Spinal cord (tissue), 10 donors: ENCODE results near the gene RANBP9. TPM values are rescaled to one million over a fixed set of nuclear protein-coding genes. Genes with fewer than 3 reads are reported as not detected.

Experiments used
- DNase-seq, 6 donors: peaks; one replicate each; pipeline versions ENCODE4 v3.0.0 to v3.0.0-alpha.2; 2013 to 2015; ENCODE audit warnings: low spot score in 6 of 6, low read depth in 4 of 6
- H3K27ac ChIP-seq: one replicate; pipeline ENCODE4 v1.5.1; 2013; ENCODE audit warnings: low read depth, low read length, control low read depth
- H3K27me3 ChIP-seq: one replicate; pipeline ENCODE4 v1.6.1; 2013; ENCODE audit warnings: low read length; ENCODE audit not compliant: control insufficient read depth, insufficient read depth
- H3K36me3 ChIP-seq: one replicate; pipeline ENCODE4 v1.6.1; 2013; ENCODE audit warnings: low read length; ENCODE audit not compliant: control insufficient read depth, insufficient read depth
- H3K4me1 ChIP-seq: one replicate; pipeline ENCODE4 v1.6.1; 2013; ENCODE audit warnings: low read length; ENCODE audit not compliant: control insufficient read depth, insufficient read depth
- H3K4me3 ChIP-seq: one replicate; pipeline ENCODE4 v1.5.1; 2013; ENCODE audit warnings: low read depth, low read length, control low read depth
- H3K9me3 ChIP-seq: one replicate; pipeline ENCODE4 v1.6.1; 2013; ENCODE audit warnings: low read length; ENCODE audit not compliant: control insufficient read depth, insufficient read depth
- WGBS: methylation state at CpG from one replicate; pipeline ENCODE4 v1.1.5; 2013; ENCODE audit warnings: missing lambda C conversion rate; ENCODE audit not compliant: insufficient coverage; 5-methylcytosine and 5-hydroxymethylcytosine counted together
- polyA plus RNA-seq, 2 donors: library from polyadenylated mRNA; unstranded; fragments of 120-200 nt; gene quantifications; one replicate each; pipeline ENCODE4 v1.2.1, GENCODE V29; 2013; ENCODE audit not compliant: insufficient read length in 2 of 2
- total RNA-seq, 2 donors: library from RNA; depleted of rRNA in 1 of 2; stranded (reverse); fragments of 120-200 nt in 1 of 2; fragments of >200 nt in 1 of 2; gene quantifications; one replicate each; pipeline versions ENCODE4 v1.2.3 to v1.2.4, GENCODE V29; 2013 to 2014
- donor health status: healthy.

RANBP9 gene
- total and polyA plus RNA-seq, 4 donors = 34.8 to 59.8 (median 56.1) TPM

- no peaks in the 10 kb centered on the region for H3K4me1 ChIP-seq
- no peak overlapping the region for H3K27ac ChIP-seq
- no peaks in the 10 kb centered on the region for H3K36me3 ChIP-seq
- no peaks in the 10 kb centered on the region for H3K27me3 ChIP-seq
- WGBS = 100% methylated on average over 3 of the region's 6 CpGs
- no peak overlapping the region for H3K4me3 ChIP-seq
- no peaks in the 10 kb centered on the region for H3K9me3 ChIP-seq
- DNase-seq = no peak
Measured at GRCh38 chr6:13682346-13682745, 29.3 kb downstream of the RANBP9 start.

GRCh38 chr6:13681305-13682061, 30.2 kb downstream of the RANBP9 start:
- H3K4me3 ChIP-seq = no peak overlapping the region
- no peaks in the 10 kb centered on the region for H3K36me3 ChIP-seq
- H3K27me3 ChIP-seq = no peaks in the 10 kb centered on the region
- no peaks in the 10 kb centered on the region for H3K9me3 ChIP-seq
- no peak for DNase-seq
- H3K27ac ChIP-seq = no peak overlapping the region
- no peaks in the 10 kb centered on the region for H3K4me1 ChIP-seq
- WGBS = 100% methylated on average over 1 of the region's 7 CpGs

- Histone ChIP-seq H3K27me3 (no peaks in the 10 kb centered on the region), H3K4me1 (no peaks in the 10 kb centered on the region), H3K27ac (no peak overlapping the region), H3K4me3 (no peak overlapping the region), H3K9me3 (no peaks in the 10 kb centered on the region), H3K36me3 (no peaks in the 10 kb centered on the region)
- WGBS = 100% methylated on average over 4 of the region's 6 CpGs
- no peak for DNase-seq
Measured at GRCh38 chr6:13680448-13680968, 31.1 kb downstream of the RANBP9 start.

- no CpG with 5 or more reads among the region's 2 CpGs for WGBS
- Histone ChIP-seq H3K36me3 (no peaks in the 10 kb centered on the region), H3K27ac (no peak overlapping the region), H3K4me3 (no peak overlapping the region), H3K4me1 (no peaks in the 10 kb centered on the region), H3K27me3 (no peaks in the 10 kb centered on the region), H3K9me3 (no peaks in the 10 kb centered on the region)
- no peak for DNase-seq
Measured at GRCh38 chr6:13679996-13680395, 31.6 kb downstream of the RANBP9 start.

GRCh38 chr6:13678255-13678983, 33.2 kb downstream of the RANBP9 start:
- H3K36me3 ChIP-seq = no peaks in the 10 kb centered on the region
- DNase-seq = no peak
- no peaks in the 10 kb centered on the region for H3K4me1 ChIP-seq
- no peaks in the 10 kb centered on the region for H3K27me3 ChIP-seq
- H3K9me3 ChIP-seq = no peaks in the 10 kb centered on the region
- WGBS = 82% methylated on average over 3 of the region's 4 CpGs
- no peak overlapping the region for H3K27ac ChIP-seq
- H3K4me3 ChIP-seq = no peak overlapping the region

GRCh38 chr6:13677878-13678254, 33.8 kb downstream of the RANBP9 start:
- no peaks in the 10 kb centered on the region for H3K36me3 ChIP-seq

GRCh38 chr6:13676551-13677156, 35.0 kb downstream of the RANBP9 start:
- Histone ChIP-seq H3K27me3 (no peaks in the 10 kb centered on the region), H3K4me3 (no peak overlapping the region), H3K36me3 (no peaks in the 10 kb centered on the region), H3K27ac (no peak overlapping the region), H3K9me3 (no peaks in the 10 kb centered on the region), H3K4me1 (no peaks in the 10 kb centered on the region)
- no peak for DNase-seq
- WGBS = no CpG with 5 or more reads among the region's 3 CpGs

More at GRCh38 chr6:13677878-13678254, 33.8 kb downstream of the RANBP9 start:
- Histone ChIP-seq H3K9me3 (no peaks in the 10 kb centered on the region), H3K4me1 (no peaks in the 10 kb centered on the region), H3K27ac (no peak overlapping the region), H3K4me3 (no peak overlapping the region), H3K27me3 (no peaks in the 10 kb centered on the region)
- WGBS = no CpG with 5 or more reads among the region's 3 CpGs
- DNase-seq = no peak

GRCh38 chr6:13674533-13675190, 37.0 kb downstream of the RANBP9 start:
- Histone ChIP-seq H3K36me3 (no peaks in the 10 kb centered on the region), H3K4me1 (no peaks in the 10 kb centered on the region), H3K9me3 (no peaks in the 10 kb centered on the region), H3K27me3 (no peaks in the 10 kb centered on the region), H3K27ac (no peak overlapping the region), H3K4me3 (no peak overlapping the region)
- DNase-seq = no peak
- 75% methylated on average over 1 of the region's 2 CpGs for WGBS

- no peaks in the 10 kb centered on the region for H3K4me1 ChIP-seq
- no peaks in the 10 kb centered on the region for H3K27me3 ChIP-seq
- no peak for DNase-seq
- no peaks in the 10 kb centered on the region for H3K36me3 ChIP-seq
- no peak overlapping the region for H3K4me3 ChIP-seq
- WGBS = no CpG with 5 or more reads among the region's 3 CpGs
- H3K9me3 ChIP-seq = no peaks in the 10 kb centered on the region
- no peak overlapping the region for H3K27ac ChIP-seq
Measured at GRCh38 chr6:13673825-13674444, 37.7 kb downstream of the RANBP9 start.
